WTC11 (cell line): ENCODE results near the gene TTC7B. TPM values are rescaled to one million over a fixed set of nuclear protein-coding genes. Genes with fewer than 3 reads are reported as not detected.

Experiments used
- ATAC-seq: fragments of 200-7000 bp; cut with Tn5 transposase; 2 replicates; pipeline ENCODE4 v1.10.0; 2021; ENCODE audit warnings: mild to moderate bottlenecking, moderate library complexity
- CTCF ChIA-PET: fragments of 300-600 bp; sonication (Branson Sonifier 250); formaldehyde crosslinking; loops from one replicate; lab custom pipeline; 2021; ENCODE audit warnings: antibody characterized with exemption; lab: Charles Lee
- POLR2A ChIA-PET: fragments of 350-600 bp; sonication (Branson Sonifier 250); formaldehyde crosslinking; loops from one replicate; lab custom pipeline; 2021; ENCODE audit warnings: antibody characterized with exemption; lab: Charles Lee
- DNase-seq: peaks from one replicate; pipeline ENCODE4 v3.0.0; 2021; ENCODE audit warnings: low spot score
- H3K27ac Mint-ChIP-seq: 2 replicates; pipeline ENCODE4 v1.8.0; 2021; ENCODE audit warnings: mixed read lengths
- H3K27me3 Mint-ChIP-seq: 2 replicates; pipeline ENCODE4 v1.8.0; 2021; ENCODE audit warnings: low read depth, mild to moderate bottlenecking, moderate library complexity, mixed read lengths
- H3K36me3 Mint-ChIP-seq: 2 replicates; pipeline ENCODE4 v1.8.0; 2021; ENCODE audit warnings: mixed read lengths
- H3K4me1 Mint-ChIP-seq: 2 replicates; pipeline ENCODE4 v1.8.0; 2022; ENCODE audit warnings: mixed read lengths
- H3K4me3 Mint-ChIP-seq: 2 replicates; pipeline ENCODE4 v1.8.0; 2021; ENCODE audit warnings: mild to moderate bottlenecking, moderate library complexity, mixed read lengths
- H3K9me3 Mint-ChIP-seq: 2 replicates; pipeline ENCODE4 v1.8.0; 2021; ENCODE audit warnings: mixed read lengths
- AFF4 ChIP-seq: sonication (generic); formaldehyde crosslinking; IDR thresholded peaks from 2 replicates; pipeline ENCODE4 v1.8.1; 2023; ENCODE audit warnings: mild to moderate bottlenecking, missing genetic modification reagents, borderline replicate concordance
- E2F5 ChIP-seq: sonication (generic); formaldehyde crosslinking; IDR thresholded peaks from 2 replicates; pipeline ENCODE4 v1.8.1; 2022; ENCODE audit warnings: mild to moderate bottlenecking, moderate library complexity, missing genetic modification reagents
- GRHL2 ChIP-seq: fragments of 250-450 bp; sonication (Bioruptor Pico); IDR thresholded peaks from 2 replicates; pipeline ENCODE4 v1.8.0; 2022; ENCODE audit warnings: mild to moderate bottlenecking, moderate library complexity; ENCODE audit not compliant: insufficient replicate concordance, severe bottlenecking
- IRF2 ChIP-seq: sonication (generic); formaldehyde crosslinking; IDR thresholded peaks from 2 replicates; pipeline ENCODE4 v1.8.0; 2022; ENCODE audit warnings: low read depth, missing genetic modification reagents, borderline replicate concordance
- JAZF1 ChIP-seq: fragments of 250-450 bp; sonication (Bioruptor Pico); IDR thresholded peaks from 2 replicates; pipeline ENCODE4 v1.9.0; 2021; ENCODE audit warnings: moderate library complexity, mild to moderate bottlenecking, inconsistent platforms
- MXD4 ChIP-seq: fragments of 250-450 bp; sonication (Bioruptor Pico); IDR thresholded peaks from 2 replicates; pipeline ENCODE4 v1.8.0; 2021; ENCODE audit warnings: mild to moderate bottlenecking, moderate library complexity, borderline replicate concordance
- NR3C1 ChIP-seq: sonication (generic); formaldehyde crosslinking; conservative IDR thresholded peaks from 2 replicates; pipeline ENCODE4 v1.8.1; 2023; ENCODE audit warnings: low read depth, mild to moderate bottlenecking, missing genetic modification reagents
- SOX15 ChIP-seq: fragments of 250-450 bp; sonication (Bioruptor Pico); IDR thresholded peaks from 2 replicates; pipeline ENCODE4 v1.9.0; 2021; ENCODE audit warnings: mild to moderate bottlenecking
- STAT6 ChIP-seq: sonication (generic); formaldehyde crosslinking; conservative IDR thresholded peaks from 2 replicates; pipeline ENCODE4 v1.8.1; 2023; ENCODE audit warnings: mild to moderate bottlenecking, low read depth, missing genetic modification reagents, moderate library complexity
- ZBTB43 ChIP-seq: sonication (generic); formaldehyde crosslinking; IDR thresholded peaks from 2 replicates; pipeline ENCODE4 v1.8.1; 2023; ENCODE audit warnings: mild to moderate bottlenecking, missing genetic modification reagents
- ZNF423 ChIP-seq: fragments of 250-450 bp; sonication (Bioruptor Pico); IDR thresholded peaks from 2 replicates; pipeline ENCODE4 v2.1.2; 2022; ENCODE audit warnings: mild to moderate bottlenecking, moderate library complexity
- total RNA-seq: library from RNA; stranded (reverse); gene quantifications from 3 replicates; pipeline ENCODE4 v1.2.3, GENCODE V29; 2021
- TF ChIP-seq, protein P1 (sequence below): sonication (generic); formaldehyde crosslinking; IDR thresholded peaks from 2 replicates; pipeline ENCODE4 v1.8.0; 2023; ENCODE audit warnings: mild to moderate bottlenecking, missing genetic modification reagents

TTC7B gene
- total RNA-seq, 1 experiment from 2014 or later, result 27.6 TPM

- TF ChIP-seq E2F5, result no peak
- TF ChIP-seq, protein P1, sequence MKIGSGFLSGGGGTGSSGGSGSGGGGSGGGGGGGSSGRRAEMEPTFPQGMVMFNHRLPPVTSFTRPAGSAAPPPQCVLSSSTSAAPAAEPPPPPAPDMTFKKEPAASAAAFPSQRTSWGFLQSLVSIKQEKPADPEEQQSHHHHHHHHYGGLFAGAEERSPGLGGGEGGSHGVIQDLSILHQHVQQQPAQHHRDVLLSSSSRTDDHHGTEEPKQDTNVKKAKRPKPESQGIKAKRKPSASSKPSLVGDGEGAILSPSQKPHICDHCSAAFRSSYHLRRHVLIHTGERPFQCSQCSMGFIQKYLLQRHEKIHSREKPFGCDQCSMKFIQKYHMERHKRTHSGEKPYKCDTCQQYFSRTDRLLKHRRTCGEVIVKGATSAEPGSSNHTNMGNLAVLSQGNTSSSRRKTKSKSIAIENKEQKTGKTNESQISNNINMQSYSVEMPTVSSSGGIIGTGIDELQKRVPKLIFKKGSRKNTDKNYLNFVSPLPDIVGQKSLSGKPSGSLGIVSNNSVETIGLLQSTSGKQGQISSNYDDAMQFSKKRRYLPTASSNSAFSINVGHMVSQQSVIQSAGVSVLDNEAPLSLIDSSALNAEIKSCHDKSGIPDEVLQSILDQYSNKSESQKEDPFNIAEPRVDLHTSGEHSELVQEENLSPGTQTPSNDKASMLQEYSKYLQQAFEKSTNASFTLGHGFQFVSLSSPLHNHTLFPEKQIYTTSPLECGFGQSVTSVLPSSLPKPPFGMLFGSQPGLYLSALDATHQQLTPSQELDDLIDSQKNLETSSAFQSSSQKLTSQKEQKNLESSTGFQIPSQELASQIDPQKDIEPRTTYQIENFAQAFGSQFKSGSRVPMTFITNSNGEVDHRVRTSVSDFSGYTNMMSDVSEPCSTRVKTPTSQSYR, result no peak
- TF ChIP-seq, all 79 proteins: peak for 0
These were observed 15.6 kb upstream of the TTC7B start (continued) for GRCh38 chr14:90831821-90832220.

DNA sequence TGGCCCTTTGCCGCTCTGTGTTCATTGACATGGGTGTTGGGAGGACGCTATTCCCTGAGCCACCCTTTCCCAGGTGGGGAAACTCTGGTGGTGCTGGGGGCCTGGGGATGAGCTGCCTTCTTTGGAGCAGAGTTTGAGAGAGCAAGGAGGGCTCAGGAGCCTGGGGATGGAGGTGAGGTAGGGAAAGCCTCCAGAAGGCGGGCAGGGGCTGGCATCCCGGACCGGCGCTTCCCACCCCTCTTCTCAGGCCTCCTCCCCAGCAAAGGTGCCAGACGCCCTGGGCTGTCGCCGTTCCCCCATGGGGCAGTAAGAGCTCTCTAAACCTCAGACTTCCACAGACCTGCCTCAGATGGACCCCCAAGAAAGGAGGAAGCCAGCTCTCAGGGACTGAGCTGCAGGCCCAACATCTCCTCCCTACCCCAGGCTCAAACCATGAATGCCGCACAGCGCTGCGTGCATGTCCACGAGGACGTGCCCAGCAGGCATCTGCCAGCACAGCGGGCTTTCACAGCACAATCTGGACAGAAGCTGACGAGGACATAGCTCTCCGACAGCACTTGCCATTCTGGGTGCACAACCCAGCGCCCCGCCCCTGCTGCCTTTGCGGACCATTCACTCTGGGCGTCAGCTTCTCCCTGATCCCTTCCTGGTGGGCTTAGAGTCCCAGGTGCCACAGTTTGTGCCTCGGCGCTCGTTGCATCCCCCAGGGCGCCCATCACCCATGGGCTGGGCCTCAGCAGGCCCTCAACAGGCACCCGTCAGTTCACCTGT lies 14.9 kb upstream of the TTC7B start:
- no peak for DNase-seq
- no peak overlapping the region for H3K27ac Mint-ChIP-seq
- no peak for TF ChIP-seq ZNF423 (CRISPR knock-in tag)
- no peak for TF ChIP-seq STAT6 (CRISPR knock-in tag)
- no peak for TF ChIP-seq NR3C1 (CRISPR knock-in tag)
- no peak for TF ChIP-seq SOX15 (CRISPR knock-in tag)
- no peak for TF ChIP-seq AFF4 (CRISPR knock-in tag)
- TF ChIP-seq MXD4 (CRISPR knock-in tag), result no peak
- no peak for TF ChIP-seq IRF2 (CRISPR knock-in tag)
- no peak for TF ChIP-seq ZBTB43 (CRISPR knock-in tag)
- no peak for TF ChIP-seq GRHL2
- TF ChIP-seq JAZF1 (CRISPR knock-in tag), result no peak
- CTCF ChIA-PET, result interaction anchor here (1.1 to 1.5 kb wide), 2 partner anchors 15 to 73 kb away, joined by 4 to 5 read pairs; partner anchors contain the start of gene TTC7B
- peaks cover 14% of the 10 kb centered on the region for H3K9me3 Mint-ChIP-seq
- no peaks in the 10 kb centered on the region for H3K36me3 Mint-ChIP-seq
- no peak overlapping the region for H3K4me3 Mint-ChIP-seq
- POLR2A ChIA-PET, result no interaction called here
- ATAC-seq, result no peak
- H3K4me1 Mint-ChIP-seq, result peaks cover 3% of the 10 kb centered on the region; the same call in 1 of the 2 replicates
- H3K27me3 Mint-ChIP-seq, result peaks cover 58% of the 10 kb centered on the region
